OCI-LY1 (cell line): ENCODE measurements around the gene MGAT4B.

Source experiments
- CTCF ChIP-seq: fragments of 200-600 bp; sonication (generic), shearing (Covaris generic); IDR thresholded peaks from 2 replicates; pipeline ENCODE4 v1.5.1; 2017; ENCODE audit warnings: mild to moderate bottlenecking, antibody characterized with exemption, low read length, moderate library complexity, mixed read lengths
- EZH2 ChIP-seq: fragments of 200-600 bp; sonication (generic), shearing (Covaris generic); IDR thresholded peaks from 2 replicates; pipeline ENCODE4 v1.8.0; 2017; ENCODE audit warnings: borderline replicate concordance, mixed run types, mild to moderate bottlenecking, antibody characterized with exemption, low read length, moderate library complexity, mixed read lengths

DNA sequence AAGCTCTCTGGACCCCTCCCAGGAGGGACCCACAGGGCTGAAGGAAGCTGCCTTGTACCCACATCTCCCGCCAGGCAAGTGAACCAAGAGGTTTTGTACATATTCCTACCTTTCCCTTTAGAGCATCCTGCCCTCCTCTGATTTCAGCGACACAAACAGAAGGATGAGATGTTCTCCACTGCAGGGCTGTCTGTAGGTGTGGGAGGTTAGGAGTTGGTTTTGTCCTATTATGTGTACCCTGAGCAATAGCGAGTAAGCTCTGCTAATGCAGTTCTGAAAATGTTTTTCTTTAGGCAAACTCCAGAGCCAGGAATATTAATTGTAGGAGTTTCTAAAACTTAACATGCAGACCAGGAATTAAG lies 27.0 kb upstream of the MGAT4B start:
- TF ChIP-seq CTCF (no peak), EZH2 (no peak)
